ENCODE results near the gene DVL3. TPM values are rescaled to one million over a fixed set of nuclear protein-coding genes. Genes with fewer than 3 reads are reported as not detected.

The DVL3 gene
- total and polyA plus RNA-seq, 2 experiments from 2014 or later, result 49.1 to 121 TPM

DNA sequence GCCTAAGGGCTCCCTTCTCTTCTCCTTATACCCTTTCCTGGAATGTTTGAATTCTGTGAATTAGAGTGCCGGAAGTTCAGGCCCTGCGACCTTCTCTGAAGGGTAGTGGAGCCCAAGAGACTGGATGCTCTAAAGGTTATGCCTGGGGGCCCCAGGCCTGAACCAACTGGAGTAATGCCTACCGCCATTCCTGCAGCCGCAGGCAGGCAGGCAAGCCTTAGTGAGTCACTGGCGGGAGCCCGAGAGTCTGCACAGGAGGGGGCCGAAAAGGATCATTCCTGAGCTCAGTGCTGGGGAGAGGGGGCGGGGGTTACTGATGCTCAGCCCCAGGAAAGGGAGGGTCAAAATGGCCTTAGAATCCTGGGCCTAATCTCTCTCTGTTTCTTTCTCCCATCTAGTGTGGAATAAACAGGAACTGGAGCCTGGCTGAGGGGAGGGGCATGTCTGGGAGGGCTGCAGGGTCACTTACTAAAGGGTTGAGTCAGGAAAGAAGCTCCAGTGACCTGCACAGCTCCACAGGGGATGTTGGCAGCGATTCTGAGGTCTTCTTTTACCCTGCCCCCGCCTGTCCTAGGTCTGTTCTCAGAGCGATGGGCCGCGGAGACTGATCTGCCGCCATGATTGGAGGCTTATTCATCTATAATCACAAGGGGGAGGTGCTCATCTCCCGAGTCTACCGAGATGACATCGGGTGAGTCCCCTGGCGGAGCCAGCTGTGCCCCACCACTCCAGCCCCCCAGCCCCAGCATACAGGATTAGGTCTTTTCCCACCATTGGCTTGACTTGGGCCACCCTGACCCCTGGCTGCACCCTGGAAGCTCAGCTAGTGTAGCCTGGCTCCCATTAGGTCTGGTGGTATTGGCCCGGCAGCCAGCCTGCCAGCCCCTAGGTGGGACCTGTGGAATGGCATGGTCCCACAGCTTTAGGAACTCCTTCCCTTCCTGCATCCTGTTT lies 21.5 kb downstream of the DVL3 start:
- peak overlapping the region; percentile 90 for H3K27ac ChIP-seq
- peak overlapping the region; percentile 97 for H3K4me2 ChIP-seq
- TF ChIP-seq, protein P1, sequence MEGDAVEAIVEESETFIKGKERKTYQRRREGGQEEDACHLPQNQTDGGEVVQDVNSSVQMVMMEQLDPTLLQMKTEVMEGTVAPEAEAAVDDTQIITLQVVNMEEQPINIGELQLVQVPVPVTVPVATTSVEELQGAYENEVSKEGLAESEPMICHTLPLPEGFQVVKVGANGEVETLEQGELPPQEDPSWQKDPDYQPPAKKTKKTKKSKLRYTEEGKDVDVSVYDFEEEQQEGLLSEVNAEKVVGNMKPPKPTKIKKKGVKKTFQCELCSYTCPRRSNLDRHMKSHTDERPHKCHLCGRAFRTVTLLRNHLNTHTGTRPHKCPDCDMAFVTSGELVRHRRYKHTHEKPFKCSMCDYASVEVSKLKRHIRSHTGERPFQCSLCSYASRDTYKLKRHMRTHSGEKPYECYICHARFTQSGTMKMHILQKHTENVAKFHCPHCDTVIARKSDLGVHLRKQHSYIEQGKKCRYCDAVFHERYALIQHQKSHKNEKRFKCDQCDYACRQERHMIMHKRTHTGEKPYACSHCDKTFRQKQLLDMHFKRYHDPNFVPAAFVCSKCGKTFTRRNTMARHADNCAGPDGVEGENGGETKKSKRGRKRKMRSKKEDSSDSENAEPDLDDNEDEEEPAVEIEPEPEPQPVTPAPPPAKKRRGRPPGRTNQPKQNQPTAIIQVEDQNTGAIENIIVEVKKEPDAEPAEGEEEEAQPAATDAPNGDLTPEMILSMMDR (IDR thresholded peaks at IDR 0.05; ENCODE audit: poor library complexity), result no peak
- TF ChIP-seq EZH2 (IDR thresholded peaks at IDR 0.05; ENCODE audit: borderline replicate concordance) (no peak), EZH2phosphoT487 (IDR thresholded peaks at IDR 0.05; ENCODE audit: low read depth, severe bottlenecking, unreplicated experiment) (no peak)
- no peaks in the 10 kb centered on the region for H3K9me3 ChIP-seq (ENCODE audit: low read depth)
- H3K4me1 ChIP-seq (ENCODE audit: insufficient read depth), result peaks cover 13% of the 10 kb centered on the region
- peaks cover 7% of the 10 kb centered on the region for H3K36me3 ChIP-seq (replicated peaks; ENCODE audit: insufficient read depth, low read depth)
- DNase-seq (ENCODE audit: low spot score), result peak; percentile 92
- peaks cover 43% of the 10 kb centered on the region for H3K79me2 ChIP-seq
- H3K27me3 ChIP-seq, result no peaks in the 10 kb centered on the region
- H4K20me1 ChIP-seq (ENCODE audit: insufficient read depth, poor library complexity, severe bottlenecking), result peaks cover 21% of the 10 kb centered on the region
- 23% methylated on average over 18 of the region's 19 CpGs for WGBS (ENCODE audit: low lambda C conversion rate, missing lambda C conversion rate)
- peak overlapping the region; percentile 41 for H3K4me3 ChIP-seq
- H3K9me2 ChIP-seq (replicated peaks; ENCODE audit: insufficient read depth), result no peaks in the 10 kb centered on the region
- peak overlapping the region; percentile 25 for H2AFZ ChIP-seq

DNA sequence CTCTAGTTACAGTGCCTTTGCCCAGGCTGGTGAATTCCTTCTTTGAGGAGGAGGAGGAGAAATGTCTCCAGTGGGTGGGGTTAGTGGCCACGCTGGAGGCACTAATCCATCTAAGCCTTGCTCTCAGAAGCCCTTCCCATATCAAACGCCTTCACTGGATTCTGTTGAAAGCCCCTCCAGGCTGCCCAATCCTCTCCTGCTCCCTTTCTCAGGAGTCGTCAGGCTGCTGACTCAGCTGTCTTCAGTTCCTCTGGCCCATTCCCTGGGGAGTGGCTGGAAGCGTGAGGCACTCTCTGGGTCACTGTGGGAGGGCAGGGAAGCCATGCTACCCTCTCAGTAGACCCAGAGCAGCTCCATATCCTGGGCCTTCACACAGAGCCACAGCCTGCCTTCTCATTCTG lies 22.2 kb downstream of the DVL3 start:
- Histone ChIP-seq H3K4me3 (no peak overlapping the region), H3K27ac (peak overlapping the region; percentile 90), H2AFZ (no peak overlapping the region), H3K79me2 (peaks cover 43% of the 10 kb centered on the region), H4K20me1 (ENCODE audit: insufficient read depth, poor library complexity, severe bottlenecking) (peaks cover 21% of the 10 kb centered on the region), H3K4me1 (ENCODE audit: insufficient read depth) (peaks cover 13% of the 10 kb centered on the region), H3K9me2 (replicated peaks; ENCODE audit: insufficient read depth) (no peaks in the 10 kb centered on the region), H3K27me3 (no peaks in the 10 kb centered on the region), H3K36me3 (replicated peaks; ENCODE audit: insufficient read depth, low read depth) (peaks cover 7% of the 10 kb centered on the region), H3K9me3 (ENCODE audit: low read depth) (no peaks in the 10 kb centered on the region), H3K4me2 (peak overlapping the region; percentile 97)
- peak; percentile 43 for DNase-seq (ENCODE audit: low spot score)
- TF ChIP-seq EZH2phosphoT487 (IDR thresholded peaks at IDR 0.05; ENCODE audit: low read depth, severe bottlenecking, unreplicated experiment), result no peak
- TF ChIP-seq EZH2 (IDR thresholded peaks at IDR 0.05; ENCODE audit: borderline replicate concordance), result no peak
- TF ChIP-seq, protein P1 (IDR thresholded peaks at IDR 0.05; ENCODE audit: poor library complexity), result no peak
- WGBS (ENCODE audit: low lambda C conversion rate, missing lambda C conversion rate), result 57% methylated on average over 4 of the region's 4 CpGs

DNA sequence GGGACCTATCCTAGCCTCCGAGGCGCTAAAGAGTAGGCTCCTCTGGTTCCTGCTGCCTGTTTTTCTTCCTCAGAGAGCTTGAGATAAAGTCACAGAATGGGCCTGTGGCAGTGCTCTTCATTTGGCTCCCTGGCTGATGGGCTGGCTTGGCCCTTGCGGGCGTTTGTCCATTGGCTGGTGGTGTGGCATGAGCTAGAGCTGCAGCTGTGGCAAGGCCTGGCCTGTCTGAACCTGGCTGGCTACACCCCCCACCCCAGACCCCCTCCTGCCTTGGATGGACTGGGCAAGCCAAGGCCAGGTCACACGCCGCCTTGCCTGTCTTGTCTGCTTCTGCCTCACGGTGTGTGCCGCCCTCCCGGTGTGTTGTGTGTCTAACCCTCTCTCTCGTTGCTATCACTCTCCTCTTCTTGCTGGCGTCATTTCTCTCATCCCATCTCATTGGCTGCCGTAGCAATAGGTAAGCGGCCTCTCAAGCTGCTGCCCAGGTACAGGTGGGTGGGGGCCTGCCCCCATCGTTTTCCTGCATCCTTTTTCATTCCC lies 22.7 kb downstream of the DVL3 start:
- H3K4me1 ChIP-seq (ENCODE audit: insufficient read depth), result peaks cover 13% of the 10 kb centered on the region
- H3K9me2 ChIP-seq (replicated peaks; ENCODE audit: insufficient read depth), result no peaks in the 10 kb centered on the region
- no peak overlapping the region for H3K4me3 ChIP-seq
- no peak overlapping the region for H2AFZ ChIP-seq
- no peaks in the 10 kb centered on the region for H3K9me3 ChIP-seq (ENCODE audit: low read depth)
- peaks cover 43% of the 10 kb centered on the region for H3K79me2 ChIP-seq
- peaks cover 21% of the 10 kb centered on the region for H4K20me1 ChIP-seq (ENCODE audit: insufficient read depth, poor library complexity, severe bottlenecking)
- H3K4me2 ChIP-seq, result peak overlapping the region; percentile 97
- H3K36me3 ChIP-seq (replicated peaks; ENCODE audit: insufficient read depth, low read depth), result peaks cover 7% of the 10 kb centered on the region
- WGBS (ENCODE audit: low lambda C conversion rate, missing lambda C conversion rate), result 96% methylated on average over 14 of the region's 14 CpGs
- DNase-seq (ENCODE audit: low spot score), result no peak
- H3K27me3 ChIP-seq, result no peaks in the 10 kb centered on the region
- TF ChIP-seq, protein P1 (IDR thresholded peaks at IDR 0.05; ENCODE audit: poor library complexity), result no peak
- TF ChIP-seq EZH2 (IDR thresholded peaks at IDR 0.05; ENCODE audit: borderline replicate concordance) (no peak), EZH2phosphoT487 (IDR thresholded peaks at IDR 0.05; ENCODE audit: low read depth, severe bottlenecking, unreplicated experiment) (no peak)
- peak overlapping the region; percentile 90 for H3K27ac ChIP-seq

Data from hepatocyte (in vitro differentiated cells).